ENCODE data around the gene NAIF1. TPM values are rescaled to one million over a fixed set of nuclear protein-coding genes. Genes with fewer than 3 reads are reported as not detected.
"Not testable (repeated sequence)": the region's sequence is repeated elsewhere in the genome, so short reads cannot be mapped to it uniquely, and the experiment has no call there.

Gene NAIF1
- total RNA-seq, 2 donors from 2014 or later, result 10.8 to 11.6 TPM

- intact Hi-C loops (cut with DNase I), result no loop called here
- H3K27ac ChIP-seq, result peak overlapping the region; percentile 41
These were observed 39.4 kb downstream of the NAIF1 start for GRCh38 chr9:128027705-128028104.

GRCh38 chr9:128026773-128027541 lies 40.2 kb downstream of the NAIF1 start:
- H3K36me3 ChIP-seq, result no peaks in the 10 kb centered on the region
- TF ChIP-seq CTCF (IDR thresholded peaks at IDR 0.05), result no peak
- no peak for DNase-seq
- H3K9me3 ChIP-seq, result no peaks in the 10 kb centered on the region
- intact Hi-C loops (cut with DNase I), result no loop called here
- no peak overlapping the region for H3K4me3 ChIP-seq
- no peaks in the 10 kb centered on the region for H3K4me1 ChIP-seq
- H3K27ac ChIP-seq, result peak overlapping the region; percentile 41
- H3K27me3 ChIP-seq, result no peaks in the 10 kb centered on the region
- no peak overlapping the region for H3K9ac ChIP-seq (ENCODE audit: low read depth in 2 of 2, low read length in 2 of 2)

More at GRCh38 chr9:128027705-128028104, 39.4 kb downstream of the NAIF1 start:
- H3K9ac ChIP-seq (ENCODE audit: low read depth in 2 of 2, low read length in 2 of 2), result no peak overlapping the region
- no peaks in the 10 kb centered on the region for H3K4me1 ChIP-seq
- no peak overlapping the region for H3K4me3 ChIP-seq
- no peaks in the 10 kb centered on the region for H3K36me3 ChIP-seq
- TF ChIP-seq CTCF (IDR thresholded peaks at IDR 0.05), result no peak
- no peak for DNase-seq
- no peaks in the 10 kb centered on the region for H3K9me3 ChIP-seq
- H3K27me3 ChIP-seq, result no peaks in the 10 kb centered on the region

DNA sequence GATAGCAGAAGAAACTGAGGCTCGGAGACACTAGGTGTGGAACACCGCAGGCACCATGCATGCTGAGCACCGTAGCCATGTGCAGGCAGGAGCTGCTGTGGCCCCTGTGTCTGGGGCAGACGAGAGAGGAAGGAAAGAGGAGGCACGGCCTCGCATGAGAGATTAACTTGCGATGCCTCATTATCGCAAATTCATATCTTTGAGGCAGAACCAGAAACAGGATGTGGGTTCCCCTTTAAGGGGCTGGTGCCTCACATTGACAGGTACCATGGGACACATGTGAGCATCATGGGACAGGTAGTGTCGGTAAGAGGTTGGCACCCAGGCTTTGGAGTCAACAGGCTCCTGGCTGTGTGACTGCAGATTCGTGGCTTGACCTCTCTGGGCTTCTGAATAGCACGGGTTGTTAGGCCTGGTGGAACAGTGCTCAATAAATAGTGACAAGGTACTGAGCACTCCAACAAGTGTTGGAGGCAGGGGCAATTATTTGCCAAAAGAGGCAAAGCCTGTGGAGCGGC lies 40.8 kb downstream of the NAIF1 start:
- H3K9me3 ChIP-seq, result no peaks in the 10 kb centered on the region
- peak; percentile 46 for DNase-seq

DNA sequence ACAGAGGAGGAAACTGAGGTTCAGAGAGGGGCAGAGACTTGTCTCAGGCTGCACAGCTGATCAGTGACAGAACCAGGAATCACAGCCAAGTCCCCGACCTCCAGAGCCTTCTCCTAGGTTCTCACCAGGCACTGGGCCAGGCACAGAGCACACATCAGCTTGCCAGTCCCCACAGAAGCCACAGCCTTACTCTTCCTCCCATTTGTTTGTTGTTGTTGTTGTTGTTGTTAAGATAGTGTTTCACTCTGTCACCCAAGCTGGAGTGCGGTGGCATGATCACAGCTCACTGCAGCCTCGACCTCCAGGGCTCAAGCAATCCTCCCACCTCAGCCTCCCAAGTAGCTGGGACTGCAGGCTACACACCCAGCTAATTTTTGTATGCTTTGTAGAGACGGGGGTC lies 41.4 kb downstream of the NAIF1 start:
- TF ChIP-seq CTCF (IDR thresholded peaks at IDR 0.05), result no peak
- DNase-seq, result no peak
- Histone ChIP-seq H3K27ac (peak overlapping the region; percentile 50), H3K36me3 (no peaks in the 10 kb centered on the region), H3K4me1 (no peaks in the 10 kb centered on the region), H3K4me3 (no peak overlapping the region), H3K9me3 (no peaks in the 10 kb centered on the region), H3K27me3 (no peaks in the 10 kb centered on the region), H3K9ac (ENCODE audit: low read depth in 2 of 2, low read length in 2 of 2) (peak overlapping the region in 1 of 2 donors; percentile 48)
- intact Hi-C loops (cut with DNase I), result no loop called here

More for the DNA sequence above, 40.8 kb downstream of the NAIF1 start:
- H3K9ac ChIP-seq (ENCODE audit: low read depth in 2 of 2, low read length in 2 of 2), result no peak overlapping the region
- H3K27ac ChIP-seq, result peak overlapping the region; percentile 50
- no peaks in the 10 kb centered on the region for H3K4me1 ChIP-seq
- H3K27me3 ChIP-seq, result no peaks in the 10 kb centered on the region
- H3K36me3 ChIP-seq, result no peaks in the 10 kb centered on the region
- intact Hi-C loops (cut with DNase I), result no loop called here
- H3K4me3 ChIP-seq, result no peak overlapping the region
- TF ChIP-seq CTCF (IDR thresholded peaks at IDR 0.05), result no peak

DNA sequence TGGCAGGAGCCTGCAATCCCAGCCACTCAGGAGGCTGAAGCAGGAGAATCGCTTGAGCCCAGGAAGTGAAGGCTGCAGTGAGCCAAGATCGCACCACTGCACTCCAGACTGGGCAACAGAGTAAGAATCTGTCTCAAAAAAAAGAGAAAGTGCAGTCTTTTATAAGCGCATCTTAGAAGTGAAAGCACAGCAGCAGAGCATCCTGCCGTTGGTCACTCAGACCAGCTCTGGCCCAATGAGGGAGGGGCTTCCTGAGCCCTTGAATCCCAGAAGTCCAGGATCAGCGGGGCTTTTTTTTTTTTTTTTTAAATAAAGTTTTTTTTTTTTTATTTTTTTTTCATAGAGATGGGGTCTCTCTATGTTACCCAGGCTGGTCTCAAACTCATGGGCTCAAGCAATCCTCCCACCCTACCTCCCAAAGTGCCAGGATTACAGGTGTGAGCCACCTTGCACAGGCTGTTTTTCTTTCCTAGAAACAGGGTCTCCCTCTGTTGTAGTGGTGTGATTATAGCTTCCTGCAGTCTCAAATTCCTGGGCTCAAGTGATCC lies 42.3 kb downstream of the NAIF1 start:
- H3K27me3 ChIP-seq, result no peaks in the 10 kb centered on the region
- no peak for TF ChIP-seq CTCF (IDR thresholded peaks at IDR 0.05)
- H3K9me3 ChIP-seq, result no peaks in the 10 kb centered on the region
- no peak overlapping the region for H3K27ac ChIP-seq
- H3K4me1 ChIP-seq, result no peaks in the 10 kb centered on the region
- no peak overlapping the region for H3K4me3 ChIP-seq
- intact Hi-C loops (cut with DNase I), result no loop called here
- H3K36me3 ChIP-seq, result no peaks in the 10 kb centered on the region
- DNase-seq, result no peak
- no peak overlapping the region for H3K9ac ChIP-seq (ENCODE audit: low read depth in 2 of 2, low read length in 2 of 2)

- H3K27me3 ChIP-seq; H3K9ac ChIP-seq (ENCODE audit: low read depth in 2 of 2, low read length in 2 of 2); H3K27ac ChIP-seq; H3K9me3 ChIP-seq; intact Hi-C loops (cut with DNase I); H3K36me3 ChIP-seq; H3K4me3 ChIP-seq; H3K4me1 ChIP-seq; DNase-seq: not testable (repeated sequence)
These were observed 43.4 kb downstream of the NAIF1 start for GRCh38 chr9:128023671-128024070.
